GM04504 (cell line): ENCODE results near the gene FBXL15.
A peak's percentile ranks its signal among the peaks of the same experiment; 100 is the strongest.
"Not testable (repeated sequence)": the region's sequence is repeated elsewhere in the genome, so short reads cannot be mapped to it uniquely, and the experiment has no call there.

ENCODE experiments used
- DNase-seq: peaks from one replicate; pipeline ENCODE4 v3.0.0-alpha.2; 2012; ENCODE audit warnings: low read depth

FBXL15 gene

GRCh38 chr10:102431452-102432124, 11.0 kb downstream of the FBXL15 start:
- DNase-seq = no peak

GRCh38 chr10:102432162-102432950, 11.7 kb downstream of the FBXL15 start, which contains the start of gene CUEDC2:
TSS of gene CUEDC2 (minus strand) at chr10:102432574. CDS start at chr10:102425188, 7,386 bp downstream.
- peak; percentile 91 for DNase-seq

- no peak for DNase-seq
These were observed 13.0 kb downstream of the FBXL15 start for GRCh38 chr10:102433619-102434046.

GRCh38 chr10:102434394-102435132, 13.9 kb downstream of the FBXL15 start:
- no peak for DNase-seq

GRCh38 chr10:102435133-102435497, 14.5 kb downstream of the FBXL15 start:
- DNase-seq = no peak

- DNase-seq = no peak
These were observed 15.0 kb downstream of the FBXL15 start for GRCh38 chr10:102435529-102436233.

GRCh38 chr10:102436312-102436711, 15.7 kb downstream of the FBXL15 start:
- DNase-seq = no peak

GRCh38 chr10:102437515-102437914, 16.9 kb downstream of the FBXL15 start:
- DNase-seq = no peak

- DNase-seq = no peak
These were observed 17.7 kb downstream of the FBXL15 start for GRCh38 chr10:102438374-102438773.

- no peak for DNase-seq
These were observed 24.2 kb downstream of the FBXL15 start for GRCh38 chr10:102444851-102445250.

GRCh38 chr10:102449321-102450123, 28.9 kb downstream of the FBXL15 start:
- DNase-seq = peak; percentile 7

GRCh38 chr10:102450124-102450373, 29.4 kb downstream of the FBXL15 start:
- no peak for DNase-seq

GRCh38 chr10:102450374-102451104, 29.9 kb downstream of the FBXL15 start:
- peak; percentile 43 for DNase-seq

GRCh38 chr10:102451105-102451969, 30.7 kb downstream of the FBXL15 start, which contains the start of gene C10orf95:
TSS of gene C10orf95 (minus strand) at chr10:102451543. CDS start at chr10:102451093, 450 bp downstream.
- no peak for DNase-seq

- DNase-seq = peak; percentile 53
These were observed 32.2 kb downstream of the FBXL15 start for GRCh38 chr10:102452672-102453340.

- DNase-seq = no peak
These were observed 32.9 kb downstream of the FBXL15 start for GRCh38 chr10:102453502-102453901.

GRCh38 chr10:102454662-102455487, 34.2 kb downstream of the FBXL15 start:
- DNase-seq = not testable (repeated sequence)

- peak; percentile 74 for DNase-seq
These were observed 35.3 kb downstream of the FBXL15 start for GRCh38 chr10:102455893-102456471.
